IPS DF 4.7 (cell line): ENCODE data around the gene KCNJ10.

Experiments used
- DNase-seq: peaks from one replicate; pipeline ENCODE4 v3.0.0-alpha.2; 2013; ENCODE audit warnings: low spot score; ENCODE audit errors: extremely low read depth

Gene KCNJ10

DNA sequence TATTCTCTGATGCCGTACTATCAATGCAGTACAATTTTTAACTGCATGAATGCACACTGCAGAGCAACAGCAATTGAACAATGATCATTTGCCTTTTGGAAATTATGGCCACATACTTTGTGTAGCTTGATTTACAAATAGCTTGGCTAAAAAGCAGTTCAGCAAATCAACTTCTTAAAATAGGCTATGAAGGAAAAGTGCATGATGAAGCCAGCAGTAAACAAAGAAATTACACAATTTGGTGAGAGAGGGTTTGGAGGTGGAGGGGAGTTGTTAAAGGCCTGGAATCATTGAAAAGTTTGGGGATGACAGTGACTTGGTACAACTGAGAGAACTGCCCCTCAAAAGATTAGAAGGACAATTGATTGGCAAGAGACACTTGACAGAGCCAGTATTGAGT, 44.6 kb downstream of the KCNJ10 start:
- no peak for DNase-seq

DNA sequence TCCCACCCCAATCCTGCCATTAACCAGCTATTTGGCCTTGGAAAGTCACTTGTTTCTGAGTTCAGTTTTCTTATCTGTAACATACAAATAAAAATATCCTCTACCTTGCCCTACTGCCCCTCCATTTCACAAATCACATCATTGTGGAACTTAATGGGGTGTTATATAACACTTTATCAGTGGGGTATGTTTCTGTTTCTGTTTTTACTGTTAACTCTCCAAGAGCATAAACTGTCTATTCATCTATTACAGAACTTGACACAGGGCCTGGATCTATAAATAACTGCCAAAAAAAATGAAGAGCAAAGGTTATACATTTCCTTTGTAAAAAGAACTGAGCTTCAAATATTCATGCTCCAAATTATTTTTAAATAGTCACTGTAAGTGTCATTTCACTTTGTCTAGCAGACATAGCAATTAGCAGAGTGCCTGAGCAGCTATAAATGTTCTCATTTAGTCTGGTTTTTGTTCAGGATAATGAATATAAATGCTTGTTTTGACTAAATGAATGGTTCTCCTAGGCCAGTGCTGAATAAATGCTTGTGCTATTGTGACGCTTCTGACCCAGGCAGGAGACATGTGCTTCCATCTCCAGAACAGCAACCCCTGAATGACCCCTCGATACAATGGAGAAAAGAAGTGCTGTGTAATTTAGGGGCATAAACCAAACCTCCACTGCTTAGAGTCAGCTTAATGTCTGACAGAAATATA, 45.6 kb downstream of the KCNJ10 start:
- no peak for DNase-seq

DNA sequence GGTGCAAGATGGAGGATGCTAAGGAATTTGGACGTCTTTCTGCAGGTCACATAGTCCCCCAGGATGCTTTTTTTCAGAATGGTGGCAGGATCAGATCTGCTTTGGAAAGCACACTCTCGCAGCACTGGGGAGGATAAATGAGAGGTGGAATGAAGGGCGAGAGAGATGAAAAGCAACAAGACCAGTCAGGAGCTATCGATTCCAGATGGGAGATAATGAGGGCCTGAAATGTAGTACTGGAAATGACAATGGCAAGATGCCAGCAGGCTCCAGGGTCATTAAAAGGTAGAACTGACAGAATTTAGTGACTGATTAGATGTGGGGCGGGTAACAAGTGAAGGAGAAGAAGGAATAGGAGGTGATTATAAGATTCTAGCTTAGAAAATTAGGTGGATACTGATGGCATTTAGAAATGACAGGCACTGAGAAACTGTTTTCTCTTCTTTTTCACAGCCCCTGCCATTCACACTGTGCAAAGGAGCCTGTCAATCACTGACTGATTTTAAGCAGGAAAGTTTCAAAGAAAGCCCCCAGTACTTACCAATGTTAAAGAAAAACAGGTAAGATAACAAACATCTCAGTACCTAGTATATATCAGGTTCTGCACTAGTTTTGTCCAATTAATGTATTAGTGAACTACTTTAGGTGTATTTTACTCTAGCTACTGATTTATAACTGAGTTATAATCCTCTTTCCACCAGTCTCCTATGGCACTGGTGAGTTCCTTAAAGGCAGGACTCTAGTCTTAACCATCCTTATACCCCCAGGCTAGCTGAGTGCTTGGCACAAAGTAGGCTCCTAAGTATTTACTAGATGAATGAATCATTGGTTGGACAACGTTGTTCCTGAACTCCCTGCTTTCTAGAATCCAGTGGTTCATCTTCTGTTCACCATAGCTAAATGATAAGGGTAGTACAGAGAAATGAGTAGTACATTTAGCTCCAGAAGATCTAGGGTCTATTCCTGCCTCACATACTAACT, 47.3 kb downstream of the KCNJ10 start:
- no peak for DNase-seq

DNA sequence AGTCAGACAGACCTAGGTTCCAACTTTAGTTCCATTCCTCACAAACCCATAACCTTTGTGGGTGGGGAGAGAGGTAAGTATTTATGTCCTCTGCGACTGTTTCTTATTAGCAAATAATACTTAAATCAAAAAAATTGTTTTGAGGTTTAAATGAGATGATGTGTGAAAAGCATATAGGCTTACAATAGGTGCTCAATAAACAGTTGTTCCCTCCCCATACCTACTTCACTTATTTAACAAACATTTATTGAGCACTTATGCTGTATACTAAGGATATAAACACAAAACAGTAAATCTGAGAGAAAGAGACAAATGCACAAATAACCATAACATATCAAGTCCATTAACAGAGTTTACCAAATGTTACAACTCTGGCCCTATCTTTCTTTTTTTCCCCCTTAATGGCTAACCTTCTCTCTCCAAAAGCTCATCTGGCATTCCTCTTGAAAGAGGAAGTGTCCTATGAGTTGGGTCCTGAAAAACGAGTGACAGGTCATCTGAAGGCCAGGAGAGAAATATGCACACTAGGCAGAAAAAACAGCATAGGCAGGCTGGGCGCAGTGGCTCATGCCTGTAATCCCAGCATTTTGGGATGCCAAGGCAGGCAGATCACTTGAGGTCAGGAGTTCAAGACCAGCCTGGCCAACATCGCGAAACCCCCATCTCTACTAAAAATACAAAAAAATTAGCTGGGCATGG, 48.4 kb downstream of the KCNJ10 start:
- no peak for DNase-seq

DNA sequence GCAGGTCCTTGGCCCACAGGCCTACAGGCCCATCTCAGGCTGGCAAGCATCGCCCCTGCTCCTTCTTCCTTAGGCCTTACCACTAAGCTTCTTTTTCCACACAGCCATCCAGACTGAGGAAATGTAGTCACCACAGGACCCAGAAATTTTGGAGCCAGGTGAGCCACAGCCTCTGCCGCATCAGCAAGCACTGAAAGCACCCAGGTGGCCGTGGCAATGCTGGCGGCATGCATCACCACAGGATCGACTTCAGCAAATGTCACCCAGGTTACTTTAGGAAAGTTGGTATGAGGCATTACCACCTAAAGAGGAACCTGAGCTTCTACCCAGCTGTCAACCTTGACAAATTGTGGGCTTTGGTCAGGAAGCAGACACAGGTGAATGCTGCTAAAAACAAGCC, 49.8 kb downstream of the KCNJ10 start:
- no peak for DNase-seq

DNA sequence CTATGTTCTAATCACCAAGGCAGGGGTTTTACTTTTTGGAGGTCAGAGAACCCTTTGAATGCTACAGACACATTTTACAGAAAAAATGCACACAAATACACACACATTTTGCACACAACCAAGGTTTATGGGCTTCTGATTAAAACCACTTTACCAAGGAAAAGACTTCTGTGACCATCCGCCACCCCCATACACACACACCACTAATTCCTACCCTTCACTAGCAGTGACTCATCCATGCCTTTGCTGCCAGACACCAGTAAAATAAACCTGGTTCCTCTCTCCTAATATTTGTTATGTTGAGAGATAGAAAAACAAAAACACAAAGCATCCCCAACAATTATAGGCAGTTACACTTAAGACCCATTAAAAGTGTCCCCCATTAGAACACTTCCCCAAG, 51.1 kb downstream of the KCNJ10 start:
- no peak for DNase-seq

DNA sequence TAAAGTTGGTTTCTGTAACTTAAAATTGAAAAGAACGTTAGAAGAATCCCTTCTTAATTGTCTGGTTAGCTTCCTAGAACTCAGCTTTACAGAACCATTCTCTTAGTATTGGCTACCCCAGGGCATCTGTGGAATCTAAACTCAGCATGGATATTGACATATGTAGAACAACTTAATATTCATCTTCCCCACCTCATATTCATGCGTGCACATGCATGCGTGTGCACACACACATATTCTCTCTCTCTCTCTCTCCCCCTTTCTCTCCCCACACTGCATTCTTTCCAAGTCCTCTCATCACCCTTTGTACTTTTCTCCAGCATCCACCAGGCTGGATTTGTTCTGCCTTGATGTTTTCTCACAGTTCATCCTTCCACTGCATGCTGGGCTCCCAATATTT, 51.6 kb downstream of the KCNJ10 start:
- no peak for DNase-seq

DNA sequence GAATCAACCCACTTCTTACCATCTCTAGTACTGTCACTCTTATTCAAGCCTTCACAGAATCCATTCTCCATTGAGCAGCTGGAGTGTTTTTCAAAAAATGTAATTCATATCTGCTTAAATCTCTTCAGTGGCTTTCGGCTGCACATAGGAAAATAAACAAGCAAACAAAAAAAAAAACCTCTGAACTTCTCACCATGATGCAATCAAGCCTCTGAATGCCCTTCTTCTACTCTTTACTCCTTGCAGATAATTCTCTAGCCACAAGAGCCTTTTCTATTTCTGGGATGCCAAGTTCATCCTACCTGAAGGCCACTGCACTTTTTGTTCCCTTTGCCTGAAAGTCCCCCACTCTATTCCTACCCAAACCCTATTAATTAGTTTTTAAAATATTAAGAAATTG, 52.4 kb downstream of the KCNJ10 start:
- DNase-seq = no peak

DNA sequence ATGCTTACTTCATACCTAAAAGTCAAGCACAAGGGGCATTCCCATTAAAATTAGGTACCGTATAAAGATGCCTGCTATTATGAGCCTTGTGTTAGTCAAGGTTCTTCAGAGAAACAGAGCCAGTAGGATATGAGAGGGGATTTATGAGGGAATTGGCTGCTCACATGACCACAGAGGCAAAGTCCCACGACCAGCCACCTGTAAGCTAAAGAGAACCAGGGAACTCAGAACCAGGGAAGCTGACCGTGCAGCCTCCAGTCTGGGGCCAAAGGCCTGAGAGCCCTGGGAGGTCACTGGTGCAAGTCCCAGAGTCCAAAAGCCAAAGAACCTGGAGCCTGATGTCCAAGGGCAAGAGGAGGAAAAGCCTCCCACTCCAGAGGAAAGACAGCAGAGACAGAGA, 58.2 kb downstream of the KCNJ10 start:
- DNase-seq = no peak

DNA sequence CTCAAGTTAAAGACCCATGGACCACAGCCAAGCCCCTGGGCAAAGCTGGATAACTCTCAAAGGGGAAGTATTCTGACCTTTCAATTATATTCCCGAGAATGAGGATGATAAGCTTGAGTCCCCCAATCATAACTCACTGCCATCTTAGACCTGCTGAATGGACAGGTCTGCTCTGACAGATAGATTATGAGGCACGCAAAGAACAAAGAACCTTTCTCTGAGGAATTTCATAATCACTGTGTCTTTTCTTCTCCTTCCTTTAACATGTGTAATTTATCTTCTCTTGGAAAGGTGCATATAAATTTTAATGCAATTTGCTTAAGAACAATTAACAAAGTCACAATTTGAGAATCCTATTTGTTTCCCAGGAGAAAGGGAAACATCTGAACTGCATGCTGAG, 60.2 kb downstream of the KCNJ10 start:
- DNase-seq = no peak

DNA sequence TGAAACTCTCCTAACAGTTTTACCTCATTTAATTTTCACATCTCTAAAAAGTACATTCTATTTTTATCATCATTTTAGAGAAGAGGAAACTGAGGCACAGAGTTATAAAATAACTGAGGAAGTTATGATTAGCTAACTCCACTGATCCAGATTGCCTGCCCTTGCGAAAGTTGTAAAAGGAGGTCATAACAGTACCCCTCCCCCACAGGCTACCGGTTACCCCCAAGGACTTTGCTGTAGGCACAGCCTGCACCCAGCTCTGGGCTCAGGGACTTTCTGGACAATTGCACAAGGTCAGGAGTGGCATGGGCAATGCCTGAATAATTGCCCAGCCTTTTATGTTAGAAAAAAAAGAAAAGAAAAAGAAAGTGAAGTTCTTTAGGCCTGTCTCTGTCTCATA, 60.9 kb downstream of the KCNJ10 start:
- DNase-seq = no peak

DNA sequence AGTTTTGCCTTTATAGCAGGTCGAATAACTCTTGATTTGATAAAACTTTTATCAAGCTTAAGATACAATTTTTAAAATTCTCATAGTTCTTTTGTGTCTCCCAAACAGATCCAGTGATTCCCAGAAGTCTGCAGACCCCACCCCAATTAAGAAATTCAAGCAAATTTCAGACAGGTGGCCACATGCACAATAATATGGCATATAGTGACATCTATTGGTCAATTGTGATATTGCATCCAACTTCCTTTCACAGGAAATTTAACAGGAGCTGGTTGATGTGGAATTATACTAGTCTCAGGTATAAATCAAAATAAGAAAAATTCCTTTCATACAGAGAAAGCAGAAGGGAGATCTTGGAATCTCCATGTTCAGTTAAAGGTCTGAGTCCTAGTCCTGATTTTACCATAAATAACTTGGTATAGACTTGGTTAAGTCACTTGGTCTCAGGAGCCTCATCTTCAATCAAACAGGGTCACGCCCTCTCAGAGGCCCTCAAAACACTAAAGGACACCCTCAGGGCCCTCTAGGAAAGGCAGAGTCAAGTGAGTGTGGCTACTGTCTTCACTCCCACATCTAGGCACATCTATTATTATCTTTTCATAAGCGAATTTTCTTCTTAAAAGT, 62.3 kb downstream of the KCNJ10 start:
- DNase-seq = no peak

DNA sequence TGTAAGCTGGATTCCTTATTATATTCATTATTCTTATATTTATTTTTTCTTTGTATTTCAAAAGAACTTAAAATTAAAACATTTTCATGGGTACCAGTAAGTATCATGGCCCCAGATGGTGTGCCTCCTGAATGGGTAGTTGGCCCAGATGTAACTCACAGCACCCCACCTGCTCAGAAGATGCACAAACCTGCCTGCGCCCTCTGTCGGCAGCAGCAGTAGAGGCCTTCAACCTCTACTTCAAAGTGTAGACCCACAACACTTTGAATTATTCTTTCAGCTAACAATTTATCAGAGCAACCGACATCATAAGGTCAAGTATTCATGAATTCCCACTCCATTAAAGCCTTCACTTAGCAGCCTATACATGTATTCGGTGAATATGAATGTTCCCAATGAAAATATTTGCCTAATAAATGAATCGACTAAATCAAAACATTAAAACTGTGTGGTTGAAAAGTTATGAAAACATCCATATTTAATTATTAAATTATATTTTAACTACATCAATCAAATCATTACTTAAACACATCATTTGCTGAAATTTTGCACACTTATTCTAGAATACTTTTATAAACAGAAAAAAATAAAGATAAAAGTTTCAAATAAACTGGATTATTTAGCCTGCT, 63.5 kb downstream of the KCNJ10 start:
- DNase-seq = peak; percentile 33

DNA sequence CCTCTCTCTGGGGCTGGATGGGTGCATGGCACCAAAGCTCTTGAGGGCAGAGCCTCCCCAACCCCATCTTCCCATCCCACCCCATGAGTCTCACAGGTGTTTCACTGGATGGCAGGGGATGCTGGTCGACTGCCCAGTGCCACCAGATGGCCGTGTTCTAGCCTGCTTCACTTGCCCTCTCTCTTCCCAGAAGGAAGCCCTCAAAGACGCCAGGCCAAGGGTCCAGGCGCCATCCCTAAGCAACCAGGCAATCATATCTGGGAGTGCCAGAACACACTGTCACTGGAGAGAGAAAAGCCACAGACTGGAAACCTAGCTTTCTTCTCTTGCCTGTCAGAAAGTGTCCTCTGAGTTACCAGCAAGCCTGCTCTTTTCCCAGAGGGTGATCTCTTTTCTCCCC, 64.9 kb downstream of the KCNJ10 start:
- no peak for DNase-seq

DNA sequence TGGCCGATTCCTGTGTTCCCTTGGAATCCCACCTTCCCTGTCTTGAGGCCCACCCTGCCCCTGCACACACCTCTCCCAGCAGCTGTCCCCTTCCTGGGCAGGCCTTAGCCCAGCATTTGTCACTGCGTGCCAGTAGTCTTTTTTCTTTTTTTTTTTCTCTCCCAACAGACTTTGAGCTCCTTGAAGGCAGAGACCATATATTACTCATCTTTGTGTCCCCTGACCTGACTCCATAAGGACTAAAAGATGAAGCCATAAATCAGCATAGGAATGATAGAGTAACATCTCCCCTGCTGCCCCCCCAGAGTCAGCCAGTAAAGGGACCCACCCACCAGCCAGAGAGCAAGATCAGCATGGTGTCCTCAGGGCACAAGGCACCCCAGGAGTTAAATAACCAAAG, 65.5 kb downstream of the KCNJ10 start:
- DNase-seq = no peak

DNA sequence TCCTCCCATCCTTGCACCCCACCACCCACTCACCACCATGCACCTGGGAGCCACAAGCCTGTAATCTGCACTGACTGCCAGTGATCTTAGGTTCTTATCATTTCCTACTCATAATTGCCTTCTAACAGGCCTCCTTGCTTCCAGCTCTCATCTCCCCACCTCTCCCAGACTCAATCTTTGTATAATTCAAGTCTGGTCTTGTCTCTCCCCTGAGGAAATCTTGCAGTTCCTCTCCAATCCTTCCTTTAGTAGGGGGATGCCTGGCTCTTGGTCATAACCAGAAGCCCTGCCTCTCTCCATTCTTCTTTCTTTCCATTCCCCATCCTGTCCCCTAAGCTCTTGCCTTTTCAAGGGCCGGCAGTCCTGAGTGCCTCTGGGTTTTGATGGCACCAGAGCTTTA, 66.0 kb downstream of the KCNJ10 start:
- no peak for DNase-seq

DNA sequence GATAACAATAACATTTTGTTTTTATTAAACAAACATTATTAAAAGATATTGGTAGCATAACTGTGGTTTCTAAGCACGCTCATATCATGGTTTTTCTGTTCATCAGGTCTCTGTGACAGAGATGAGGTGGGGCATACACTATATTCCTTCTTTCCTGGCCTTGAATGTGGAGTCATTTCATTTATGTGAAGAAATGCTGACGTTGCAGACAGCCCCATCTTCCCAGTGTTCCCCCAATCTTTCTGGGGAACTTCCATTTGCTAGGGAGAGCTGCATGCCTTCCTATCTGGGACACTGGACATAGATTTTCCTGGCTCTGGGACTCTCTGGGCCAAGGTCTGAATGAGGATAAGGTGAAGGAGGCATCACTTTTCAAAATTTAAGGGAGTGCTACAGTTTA, 68.5 kb downstream of the KCNJ10 start:
- DNase-seq = no peak

DNA sequence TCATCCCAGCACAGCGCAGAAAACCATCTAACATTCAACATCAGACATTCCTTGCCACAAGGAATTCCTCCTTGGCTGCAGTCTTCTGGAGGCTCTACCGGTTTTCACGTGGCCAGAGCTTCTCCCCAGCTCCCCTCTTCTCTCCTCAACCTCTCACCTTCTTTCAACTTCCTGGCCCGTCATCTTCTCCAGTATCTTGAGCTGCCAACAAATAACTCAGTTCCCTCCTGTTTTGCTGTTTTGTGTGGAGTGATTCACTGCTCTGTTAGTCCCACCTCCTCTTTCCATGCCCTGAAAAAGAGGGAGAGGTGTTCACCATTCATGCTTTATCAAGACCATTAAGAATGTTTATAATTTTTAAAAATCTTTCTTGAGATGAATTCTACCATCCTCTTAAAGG, 70.8 kb downstream of the KCNJ10 start:
- no peak for DNase-seq

DNA sequence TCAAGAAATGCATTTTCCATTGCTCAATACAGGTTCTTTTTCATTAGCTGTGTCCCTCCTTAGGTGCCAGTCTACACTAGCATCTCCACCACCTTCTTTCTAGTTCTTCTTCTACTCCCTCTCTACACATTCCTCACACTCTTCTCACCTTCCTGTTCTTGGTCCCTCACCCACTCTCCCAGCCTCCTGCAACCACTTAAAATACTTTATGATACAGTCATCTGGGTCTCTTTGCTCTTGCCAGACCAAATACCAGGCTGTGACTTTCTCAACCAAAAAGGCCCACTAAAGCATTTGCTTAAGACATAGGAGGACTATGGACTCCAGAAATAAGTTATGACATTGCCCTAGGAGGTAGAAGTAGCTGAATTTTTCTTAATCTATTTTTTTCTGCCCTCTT, 73.3 kb downstream of the KCNJ10 start:
- DNase-seq = no peak

DNA sequence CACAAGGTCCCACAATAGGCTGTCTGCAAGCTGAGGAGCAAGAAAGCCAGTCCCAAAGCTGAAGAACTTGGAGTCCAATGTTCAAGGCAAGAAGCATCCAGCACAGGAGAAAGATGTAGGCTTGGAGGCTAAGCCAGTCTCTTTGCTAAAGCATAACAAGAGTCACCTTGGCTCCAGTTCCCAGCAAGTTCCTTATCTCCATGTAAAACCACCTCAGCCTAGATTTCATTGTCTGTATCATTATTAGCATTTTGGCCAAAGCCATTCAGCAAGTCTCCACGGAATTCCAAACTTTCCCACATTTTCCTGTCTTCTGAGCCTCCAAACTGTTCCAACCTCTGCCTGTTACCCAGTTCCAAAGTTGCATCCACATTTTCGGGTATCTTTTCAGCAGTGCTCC, 75.1 kb downstream of the KCNJ10 start:
- DNase-seq = no peak

DNA sequence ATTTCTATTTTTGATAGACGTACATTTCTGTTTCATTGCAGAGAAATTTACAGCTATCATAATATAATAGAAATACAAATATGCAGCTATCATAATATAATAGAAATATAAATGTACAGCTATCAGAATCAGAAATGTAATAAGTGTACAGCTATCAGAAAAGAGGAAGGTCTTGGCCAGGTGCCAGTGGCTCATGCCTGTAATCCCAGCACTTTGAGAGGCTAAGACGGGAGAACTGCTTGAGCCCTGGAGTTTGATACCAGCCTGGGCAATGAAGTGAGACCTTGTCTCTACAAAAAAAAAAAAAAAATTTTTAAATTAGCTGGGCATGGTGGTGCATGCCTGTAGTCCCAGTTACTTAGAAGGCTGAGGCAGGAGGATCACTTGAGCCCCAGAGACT, 76.0 kb downstream of the KCNJ10 start:
- no peak for DNase-seq
